H1 (cell line): Measurements from ENCODE around the gene PLXNB1. TPM values are rescaled to one million over a fixed set of nuclear protein-coding genes. Genes with fewer than 3 reads are reported as not detected.

Experiments used
- CTCF ChIA-PET: fragments of 300-600 bp; sonication (Branson Sonifier 250); formaldehyde crosslinking; loops from one replicate; lab custom pipeline; 2021; ENCODE audit not compliant: partially characterized antibody; lab: Charles Lee
- POLR2A ChIA-PET: fragments of 300-600 bp; sonication (Branson Sonifier 250); formaldehyde crosslinking; loops from one replicate; lab custom pipeline; 2021; ENCODE audit warnings: inconsistent platforms; ENCODE audit not compliant: partially characterized antibody; lab: Charles Lee
- DNase-seq, 2 experiments: peaks; one replicate each; pipeline versions ENCODE4 v3.0.0 to v3.0.0-alpha.2; 2010 to 2022; ENCODE audit warnings: low spot score in 2 of 2, low read depth in 1 of 2, mixed read lengths in 1 of 2
- FAIRE-seq: peaks from 2 replicates; lab custom pipeline; 2011; peaks lifted over from hg19 to GRCh38; lab: Jason Lieb, UNC
- H2AFZ ChIP-seq: 2 replicates; pipeline ENCODE4 v1.8.1; 2012; ENCODE audit warnings: low read length, inconsistent platforms
- H2AK5ac ChIP-seq: 2 replicates; pipeline ENCODE4 v1.6.1; 2013; ENCODE audit warnings: low read depth, low read length
- H2BK120ac ChIP-seq: replicated peaks from 2 replicates; pipeline ENCODE3; 2013; ENCODE audit warnings: low read depth, low read length, inconsistent platforms
- H2BK12ac ChIP-seq: 2 replicates; pipeline ENCODE4 v1.6.1; 2013; ENCODE audit warnings: low read depth, low read length
- H2BK15ac ChIP-seq: 2 replicates; pipeline ENCODE4 v1.6.1; 2013; ENCODE audit warnings: low read length
- H2BK20ac ChIP-seq: 2 replicates; pipeline ENCODE4 v1.6.1; 2013; ENCODE audit warnings: low read length
- H2BK5ac ChIP-seq: 2 replicates; pipeline ENCODE4 v1.6.1; 2013; ENCODE audit warnings: low read depth, low read length
- H3K14ac ChIP-seq: 2 replicates; pipeline ENCODE4 v1.6.1; 2013; ENCODE audit warnings: inconsistent platforms; ENCODE audit not compliant: insufficient read length
- H3K18ac ChIP-seq: 2 replicates; pipeline ENCODE4 v1.6.1; 2013; ENCODE audit warnings: low read length; ENCODE audit errors: extremely low read depth
- H3K23ac ChIP-seq: 2 replicates; pipeline ENCODE4 v1.6.1; 2013; ENCODE audit warnings: inconsistent platforms; ENCODE audit not compliant: insufficient read length
- H3K23me2 ChIP-seq: 2 replicates; pipeline ENCODE4 v1.6.1; 2013; ENCODE audit warnings: low read depth, low read length
- H3K27ac ChIP-seq: 2 replicates; pipeline ENCODE4 v1.6.1; 2011; ENCODE audit warnings: low read depth, low read length, inconsistent platforms
- H3K27me3 ChIP-seq, 4 experiments: replicated peaks in 1 of 4; 1 replicate in 1 of 4; 2 replicates in 3 of 4; pipeline versions ENCODE4 v1.6.1 to v1.8.1; 2011 to 2013; ENCODE audit warnings: low read length in 3 of 4, mild to moderate bottlenecking in 3 of 4, inconsistent platforms in 2 of 4, mixed read lengths in 2 of 4, moderate library complexity in 1 of 4; ENCODE audit not compliant: control insufficient read depth in 3 of 4, insufficient read depth in 3 of 4; ENCODE audit errors: extremely low read depth in 1 of 4
- H3K36me3 ChIP-seq, 4 experiments: 2 replicates each; pipeline versions ENCODE4 v1.6.1 to v1.8.1; 2011 to 2013; ENCODE audit warnings: mild to moderate bottlenecking in 4 of 4, low read length in 3 of 4, moderate library complexity in 2 of 4, control low read depth in 1 of 4, inconsistent platforms in 1 of 4; ENCODE audit not compliant: insufficient read depth in 4 of 4, control insufficient read depth in 2 of 4
- H3K4ac ChIP-seq: replicated peaks from 2 replicates; pipeline ENCODE3; 2013; ENCODE audit warnings: low read length, low read depth, mixed read lengths, inconsistent platforms; ENCODE audit not compliant: insufficient read length
- H3K4me1 ChIP-seq, 4 experiments: replicated peaks in 1 of 4; 1 replicate in 1 of 4; 2 replicates in 3 of 4; pipeline versions ENCODE4 v1.6.1 to v1.8.1; 2011 to 2013; ENCODE audit warnings: low read length in 3 of 4, inconsistent platforms in 2 of 4, mixed read lengths in 1 of 4; ENCODE audit not compliant: insufficient read depth in 4 of 4, control insufficient read depth in 3 of 4
- H3K4me2 ChIP-seq, 2 experiments: 2 replicates each; pipeline versions ENCODE4 v1.6.1 to v1.8.1; 2011 to 2013; ENCODE audit warnings: low read depth in 2 of 2, low read length in 2 of 2, control low read depth in 1 of 2, inconsistent platforms in 1 of 2, mild to moderate bottlenecking in 1 of 2; ENCODE audit not compliant: insufficient read depth in 1 of 2
- H3K4me3 ChIP-seq, 4 experiments: fragments of 200-600, 300-600 bp in 1 of 4; sonication (generic), shearing (Covaris generic), sonication (Bioruptor Twin) in 1 of 4; 2 replicates each; pipeline versions ENCODE4 v1.5.1 to v1.8.1; 2011 to 2016; ENCODE audit warnings: low read length in 4 of 4, low read depth in 3 of 4, control low read depth in 2 of 4, inconsistent platforms in 2 of 4, mild to moderate bottlenecking in 2 of 4, mixed read lengths in 1 of 4, moderate library complexity in 1 of 4; ENCODE audit not compliant: insufficient read depth in 2 of 4; ENCODE audit errors: extremely low read depth in 1 of 4
- H3K56ac ChIP-seq: replicated peaks from 2 replicates; pipeline ENCODE3; 2013; ENCODE audit warnings: low read depth, mild to moderate bottlenecking, mixed read lengths, low read length, inconsistent platforms; ENCODE audit not compliant: insufficient read length
- H3K79me1 ChIP-seq: 2 replicates; pipeline ENCODE4 v1.6.1; 2013; ENCODE audit warnings: low read depth, low read length, control low read depth
- H3K79me2 ChIP-seq, 2 experiments: 2 replicates each; pipeline versions ENCODE4 v1.6.1 to v1.8.1; 2012 to 2013; ENCODE audit warnings: low read length in 2 of 2, mild to moderate bottlenecking in 2 of 2, inconsistent platforms in 1 of 2; ENCODE audit not compliant: insufficient read depth in 2 of 2, control insufficient read depth in 1 of 2
- H3K9ac ChIP-seq, 4 experiments: replicated peaks in 1 of 4; 1 replicate in 1 of 4; 2 replicates in 3 of 4; pipeline versions ENCODE4 v1.6.1 to v1.8.1; 2011 to 2013; ENCODE audit warnings: low read depth in 3 of 4, low read length in 3 of 4, control low read depth in 2 of 4, mild to moderate bottlenecking in 2 of 4, moderate library complexity in 2 of 4, inconsistent platforms in 1 of 4; ENCODE audit errors: extremely low read depth in 1 of 4
- H3K9me3 ChIP-seq, 2 experiments: 2 replicates each; pipeline versions ENCODE4 v1.6.1 to v1.8.1; 2012 to 2013; ENCODE audit warnings: mild to moderate bottlenecking in 2 of 2, moderate library complexity in 2 of 2, control low read depth in 1 of 2, inconsistent platforms in 1 of 2, low read depth in 1 of 2, low read length in 1 of 2, mixed read lengths in 1 of 2; ENCODE audit not compliant: insufficient read depth in 2 of 2
- H4K20me1 ChIP-seq, 2 experiments: replicated peaks in 1 of 2; 2 replicates each; pipeline versions ENCODE3 to v1.8.1; 2011 to 2013; ENCODE audit warnings: inconsistent platforms in 2 of 2, low read length in 2 of 2, mild to moderate bottlenecking in 1 of 2; ENCODE audit not compliant: insufficient read depth in 2 of 2, control insufficient read depth in 1 of 2
- H4K5ac ChIP-seq: 2 replicates; pipeline ENCODE4 v1.6.1; 2013; ENCODE audit warnings: low read length, low read depth, mixed read lengths, inconsistent platforms; ENCODE audit not compliant: insufficient read length
- H4K8ac ChIP-seq: 2 replicates; pipeline ENCODE4 v1.8.0; 2013; ENCODE audit warnings: mild to moderate bottlenecking, moderate library complexity, low read length, inconsistent platforms; ENCODE audit not compliant: insufficient read depth; ENCODE audit errors: extremely low read depth
- H4K91ac ChIP-seq: replicated peaks from 2 replicates; pipeline ENCODE3; 2013; ENCODE audit warnings: low read length, mixed read lengths, inconsistent platforms; ENCODE audit not compliant: insufficient read length
- EZH2 ChIP-seq: fragments of 200-600 bp; sonication (generic); IDR thresholded peaks from 2 replicates; pipeline ENCODE4 v1.7.1; 2012; ENCODE audit warnings: low read depth, mild to moderate bottlenecking, moderate library complexity, low read length, inconsistent platforms; ENCODE audit not compliant: severe bottlenecking
- KDM1A ChIP-seq: fragments of 200-600, 300-600 bp; sonication (generic); IDR thresholded peaks from 2 replicates; pipeline ENCODE4 v1.7.1; 2016; ENCODE audit warnings: mild to moderate bottlenecking, low read length, borderline replicate concordance
- KDM5A ChIP-seq: fragments of 200-600 bp; IDR thresholded peaks from 2 replicates; pipeline ENCODE4 v1.7.1; 2012; ENCODE audit warnings: mild to moderate bottlenecking, low read length, inconsistent platforms, mixed read lengths
- RFX5 ChIP-seq: IDR thresholded peaks from 2 replicates; pipeline ENCODE4 v1.6.1; 2011; ENCODE audit warnings: low read depth, low read length, improper control_type of control experiment, borderline replicate concordance
- YY1 ChIP-seq: IDR thresholded peaks from 2 replicates; pipeline ENCODE4 v1.6.1; 2011; ENCODE audit warnings: low read depth, mild to moderate bottlenecking, low read length
- WGBS, 2 experiments: shearing (Covaris generic) in 1 of 2; methylation state at CpG; one replicate each; pipeline versions ENCODE4 v1.1.6 to v1.1.7; 2013 to 2015; ENCODE audit warnings: low lambda C conversion rate in 2 of 2, mixed read lengths in 2 of 2, inconsistent platforms in 1 of 2, low coverage in 1 of 2, missing lambda C conversion rate in 1 of 2; ENCODE audit not compliant: insufficient replicate concordance in 2 of 2, insufficient coverage in 1 of 2, insufficient read length in 1 of 2; ENCODE audit errors: extremely low coverage in 1 of 2, missing lambda C conversion rate in 1 of 2; 5-methylcytosine and 5-hydroxymethylcytosine counted together
- polyA plus RNA-seq, 7 experiments: library from polyadenylated mRNA; depleted of rRNA in 3 of 7; stranded (reverse) in 5 of 7; unstranded in 2 of 7; fragments of >200 nt in 5 of 7; fragments of 200-250 nt in 2 of 7; gene quantifications; 1 replicate in 5 of 7; 2 replicates in 1 of 7; 4 replicates in 1 of 7; pipeline versions ENCODE4 v1.2.1 to v1.2.3, GENCODE V29; 2011 to 2013; ENCODE audit warnings: missing spikeins in 2 of 7, mixed read lengths in 2 of 7
- total RNA-seq: library from RNA; stranded (reverse); fragmentation: NEBNext Ultra II Directional; extraction: Animal tissue kit (Norgen Biotek cat#: 25700); gene quantifications from 2 replicates; pipeline ENCODE4 v1.2.1, GENCODE V29; 2021
- TF ChIP-seq, protein P1 (sequence below): IDR thresholded peaks from 2 replicates; pipeline ENCODE4 v1.6.1; 2012; ENCODE audit warnings: low read length, inconsistent platforms

Gene PLXNB1
- total and polyA plus RNA-seq, 2 of the 8 experiments (the other 6 are each of a cell fraction or from before 2014, with no cell fraction given): 109 to 114 TPM

DNA sequence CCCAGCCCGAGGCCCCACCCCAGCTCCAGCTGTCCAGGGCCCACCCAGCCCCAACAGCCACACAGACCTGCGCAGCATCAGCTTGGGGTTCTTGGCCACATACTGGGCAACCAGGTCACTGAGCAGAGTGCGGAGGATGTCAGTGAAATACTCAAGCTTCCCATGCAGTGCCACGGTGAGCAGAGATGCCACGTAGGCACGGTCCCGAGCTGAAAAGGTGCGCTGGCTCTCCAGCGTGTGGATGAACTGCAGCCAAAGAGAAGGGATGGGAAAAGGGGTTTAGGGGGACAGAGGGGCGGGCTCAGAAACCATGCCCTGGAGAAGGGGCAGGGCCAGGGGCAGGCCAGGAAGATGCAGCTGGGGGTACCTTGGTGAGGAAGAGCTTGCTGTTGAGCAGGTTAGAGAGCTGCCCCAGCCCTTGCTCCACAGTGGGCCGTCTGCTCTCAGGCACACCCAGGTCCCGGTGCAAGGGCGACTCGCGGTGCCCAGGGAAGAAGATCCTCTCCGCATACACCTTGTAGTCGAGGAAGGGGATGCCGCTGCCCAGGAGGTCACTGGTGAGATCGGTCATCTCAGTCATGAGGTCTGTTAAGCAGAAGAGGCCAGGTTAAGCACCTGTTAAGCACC is 17.4 kb downstream of the PLXNB1 start:
- Histone ChIP-seq H2BK20ac (no peak overlapping the region), H3K14ac (no peak overlapping the region), H3K4me3 (no peak overlapping the region), H2AFZ (no peak overlapping the region), H4K5ac (no peak overlapping the region), H3K4me2 (no peak overlapping the region), H3K79me2 (no peaks in the 10 kb centered on the region), H4K91ac (no peak overlapping the region), H2AK5ac (no peak overlapping the region), H3K9me3 (no peaks in the 10 kb centered on the region), H3K23me2 (no peaks in the 10 kb centered on the region), H3K27ac (no peak overlapping the region), H3K4ac (no peak overlapping the region), H2BK5ac (no peak overlapping the region), H4K8ac (no peak overlapping the region), H4K20me1 (peaks cover 6 to 48% of the 10 kb centered on the region in 2 experiments), H3K9ac (no peak overlapping the region), H3K27me3 (no peaks in the 10 kb centered on the region), H2BK120ac (no peak overlapping the region), H3K56ac (no peak overlapping the region), H3K4me1 (no peaks in the 10 kb centered on the region), H3K18ac (no peak overlapping the region), H2BK15ac (no peak overlapping the region), H2BK12ac (no peak overlapping the region), H3K23ac (no peak overlapping the region), H3K79me1 (no peaks in the 10 kb centered on the region; the same call in 1 of the 2 replicates), H3K36me3 (peaks cover 72 to 87% (median 85%) of the 10 kb centered on the region in 4 experiments)
- ChIA-PET POLR2A (interaction anchor here (1.2 to 31.5 kb wide), 3 partner anchors 5 to 28 kb away, joined by 4 to 650 read pairs (median 650); partner anchors contain the start of gene PLXNB1), CTCF (interaction anchor here (0.9 to 7.7 kb wide), 6 partner anchors 11 to 147 kb away, joined by 3 to 130 read pairs (median 8); partner anchors contain the start of gene PLXNB1)
- WGBS, 2 experiments: 96% methylated on average over 17 of the region's 19 CpGs; no CpG with 5 or more reads in 1 of the 2 experiments
- FAIRE-seq: no peak
- no peak for TF ChIP-seq KDM1A
- TF ChIP-seq RFX5: no peak
- no peak for TF ChIP-seq YY1
- TF ChIP-seq, protein P1, sequence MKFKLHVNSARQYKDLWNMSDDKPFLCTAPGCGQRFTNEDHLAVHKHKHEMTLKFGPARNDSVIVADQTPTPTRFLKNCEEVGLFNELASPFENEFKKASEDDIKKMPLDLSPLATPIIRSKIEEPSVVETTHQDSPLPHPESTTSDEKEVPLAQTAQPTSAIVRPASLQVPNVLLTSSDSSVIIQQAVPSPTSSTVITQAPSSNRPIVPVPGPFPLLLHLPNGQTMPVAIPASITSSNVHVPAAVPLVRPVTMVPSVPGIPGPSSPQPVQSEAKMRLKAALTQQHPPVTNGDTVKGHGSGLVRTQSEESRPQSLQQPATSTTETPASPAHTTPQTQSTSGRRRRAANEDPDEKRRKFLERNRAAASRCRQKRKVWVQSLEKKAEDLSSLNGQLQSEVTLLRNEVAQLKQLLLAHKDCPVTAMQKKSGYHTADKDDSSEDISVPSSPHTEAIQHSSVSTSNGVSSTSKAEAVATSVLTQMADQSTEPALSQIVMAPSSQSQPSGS: no peak
- TF ChIP-seq KDM5A: no peak
- TF ChIP-seq EZH2: no peak
- DNase-seq: no peak
